ENCODE data around the gene RHOBTB3.

Gene RHOBTB3

DNA sequence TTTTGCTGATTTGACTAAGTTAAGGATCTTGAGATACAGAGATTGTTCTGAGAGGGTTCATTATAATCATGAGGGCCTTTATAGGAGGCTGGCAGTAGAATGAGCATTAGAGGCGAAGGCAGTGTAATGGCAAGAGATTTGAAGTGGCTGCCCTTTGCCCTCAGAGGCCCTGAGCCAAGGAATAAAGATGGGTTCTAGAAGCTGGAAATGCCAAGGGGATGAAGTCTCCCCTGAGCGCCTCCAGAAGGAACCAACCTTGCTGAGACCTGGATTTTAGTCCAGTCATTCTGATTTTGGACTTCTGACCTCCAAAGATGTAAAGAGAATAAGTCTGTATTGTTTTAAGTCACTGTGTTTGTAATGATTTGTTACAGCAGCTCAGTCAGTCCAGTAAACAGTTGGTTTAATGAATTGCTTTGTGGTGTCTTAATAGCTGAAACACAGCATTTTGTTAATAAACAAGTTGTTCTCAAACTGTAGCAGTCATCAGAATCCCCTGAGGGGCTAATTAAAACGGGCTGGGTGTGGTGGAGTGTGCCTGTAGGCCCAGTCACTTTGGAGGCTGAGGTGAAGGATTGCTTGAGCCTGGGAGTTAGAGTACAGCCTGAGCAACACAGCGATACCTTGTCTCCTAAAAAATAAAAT is 68.2 kb downstream of the RHOBTB3 start:
- no peak for DNase-seq (ENCODE audit: extremely low read depth, low read depth)

DNA sequence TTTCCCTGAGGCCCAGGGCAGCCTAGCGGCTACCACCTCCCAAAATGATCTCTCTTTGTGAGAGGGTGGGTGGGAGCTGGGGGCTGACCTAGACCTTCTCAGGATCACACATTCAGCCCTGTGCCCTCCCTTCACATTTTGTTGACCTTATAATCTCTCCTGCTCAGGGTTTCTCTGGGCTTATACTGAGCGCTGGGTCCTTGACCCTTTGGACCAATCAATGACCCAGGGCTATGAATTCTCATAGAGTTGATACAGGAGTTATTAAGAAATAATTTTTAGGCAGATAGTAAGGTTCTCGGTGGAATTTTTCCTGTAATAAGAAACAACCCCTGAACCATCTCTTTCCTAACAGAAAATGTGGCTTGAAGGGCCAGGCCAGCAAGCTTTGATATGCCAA is 69.4 kb downstream of the RHOBTB3 start:
- DNase-seq (ENCODE audit: extremely low read depth, low read depth) = no peak
- TF ChIP-seq, protein P1, sequence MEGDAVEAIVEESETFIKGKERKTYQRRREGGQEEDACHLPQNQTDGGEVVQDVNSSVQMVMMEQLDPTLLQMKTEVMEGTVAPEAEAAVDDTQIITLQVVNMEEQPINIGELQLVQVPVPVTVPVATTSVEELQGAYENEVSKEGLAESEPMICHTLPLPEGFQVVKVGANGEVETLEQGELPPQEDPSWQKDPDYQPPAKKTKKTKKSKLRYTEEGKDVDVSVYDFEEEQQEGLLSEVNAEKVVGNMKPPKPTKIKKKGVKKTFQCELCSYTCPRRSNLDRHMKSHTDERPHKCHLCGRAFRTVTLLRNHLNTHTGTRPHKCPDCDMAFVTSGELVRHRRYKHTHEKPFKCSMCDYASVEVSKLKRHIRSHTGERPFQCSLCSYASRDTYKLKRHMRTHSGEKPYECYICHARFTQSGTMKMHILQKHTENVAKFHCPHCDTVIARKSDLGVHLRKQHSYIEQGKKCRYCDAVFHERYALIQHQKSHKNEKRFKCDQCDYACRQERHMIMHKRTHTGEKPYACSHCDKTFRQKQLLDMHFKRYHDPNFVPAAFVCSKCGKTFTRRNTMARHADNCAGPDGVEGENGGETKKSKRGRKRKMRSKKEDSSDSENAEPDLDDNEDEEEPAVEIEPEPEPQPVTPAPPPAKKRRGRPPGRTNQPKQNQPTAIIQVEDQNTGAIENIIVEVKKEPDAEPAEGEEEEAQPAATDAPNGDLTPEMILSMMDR (IDR thresholded peaks at IDR 0.05; ENCODE audit: low read depth, low read length) = no peak

More for the DNA sequence above, 68.2 kb downstream of the RHOBTB3 start:
- TF ChIP-seq, protein P1 (IDR thresholded peaks at IDR 0.05; ENCODE audit: low read depth, low read length) = no peak

DNA sequence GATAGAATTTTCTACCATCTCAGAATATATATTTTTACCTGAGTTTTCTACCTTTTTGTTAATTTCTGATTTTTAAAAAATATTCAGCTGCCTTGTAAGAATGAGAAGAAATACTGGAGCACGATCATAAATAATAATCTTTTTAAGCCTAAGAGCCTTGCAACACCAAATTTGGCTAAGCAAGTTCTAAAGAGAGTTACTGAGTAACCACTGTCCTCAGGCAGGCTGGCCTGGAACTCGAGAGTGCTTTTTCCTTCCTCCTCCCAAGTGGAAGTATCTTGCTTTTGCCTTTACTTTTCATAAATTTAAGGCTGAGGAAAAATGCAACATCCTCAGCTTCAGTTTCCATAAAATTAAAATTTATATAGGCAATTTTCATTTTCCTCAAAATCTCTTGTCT is 70.4 kb downstream of the RHOBTB3 start:
- DNase-seq (ENCODE audit: extremely low read depth, low read depth) = no peak
- TF ChIP-seq, protein P1 (IDR thresholded peaks at IDR 0.05; ENCODE audit: low read depth, low read length) = no peak

DNA sequence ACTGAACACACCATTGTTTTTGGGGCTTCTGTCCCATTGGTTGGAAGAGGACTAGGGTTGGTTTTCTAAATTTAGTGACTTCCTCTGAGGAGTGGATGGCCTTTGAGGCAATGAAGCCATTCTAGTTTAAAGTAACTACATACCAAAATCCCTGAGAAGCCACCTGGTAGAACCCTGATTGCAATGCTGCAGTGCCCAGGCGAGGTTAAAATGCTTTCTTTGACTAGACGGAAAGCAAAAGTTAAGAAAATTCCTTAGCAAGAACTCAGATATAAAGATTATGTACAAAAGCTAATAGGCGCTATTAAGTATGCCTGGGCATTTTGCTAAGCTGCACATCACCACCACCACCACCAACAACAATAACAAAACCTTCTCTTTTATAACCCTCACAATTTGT is 70.8 kb downstream of the RHOBTB3 start:
- TF ChIP-seq, protein P1 (IDR thresholded peaks at IDR 0.05; ENCODE audit: low read depth, low read length) = no peak
- DNase-seq (ENCODE audit: extremely low read depth, low read depth) = no peak

DNA sequence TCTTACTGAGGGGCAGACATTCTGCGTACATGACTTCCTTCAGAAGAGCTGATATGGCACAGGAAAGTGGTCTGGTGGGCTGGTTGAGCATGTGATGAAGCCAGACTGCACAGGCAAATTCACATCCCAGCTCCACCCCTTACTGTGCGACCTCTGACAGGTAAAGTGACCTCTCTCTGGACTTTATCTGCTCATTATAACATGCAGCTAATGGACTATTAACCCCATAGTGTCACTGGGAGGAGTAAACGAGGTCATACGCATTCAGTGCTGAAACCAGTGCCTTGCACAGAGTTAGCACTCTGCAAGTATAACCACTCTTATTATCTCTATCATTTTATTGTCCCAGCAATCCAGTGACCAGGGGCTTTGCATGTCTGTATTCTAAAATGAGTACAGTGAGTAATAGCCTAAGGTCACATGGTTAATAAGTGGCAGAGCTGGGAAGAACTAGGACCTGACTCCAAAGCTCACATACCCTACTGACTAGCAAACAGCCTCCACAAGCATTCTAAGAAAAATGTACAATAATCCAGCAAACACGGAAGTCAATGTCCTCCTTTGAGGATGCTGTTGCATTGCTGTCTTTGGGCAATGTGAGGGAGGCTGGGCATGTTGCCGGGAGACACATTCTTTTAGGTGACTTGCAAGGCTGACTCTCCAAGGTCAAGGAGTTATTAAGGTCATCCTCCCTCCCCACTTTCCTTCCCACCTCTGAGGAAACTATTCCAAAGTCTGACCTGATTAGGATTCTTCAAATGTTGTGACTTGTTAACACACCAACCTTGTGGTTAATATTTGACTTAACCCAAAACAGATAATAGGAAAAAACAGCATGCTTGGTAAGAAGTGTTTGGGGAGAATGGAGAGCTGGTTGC is 72.4 kb downstream of the RHOBTB3 start:
- TF ChIP-seq, protein P1 (IDR thresholded peaks at IDR 0.05; ENCODE audit: low read depth, low read length) = no peak
- DNase-seq (ENCODE audit: extremely low read depth, low read depth) = no peak

DNA sequence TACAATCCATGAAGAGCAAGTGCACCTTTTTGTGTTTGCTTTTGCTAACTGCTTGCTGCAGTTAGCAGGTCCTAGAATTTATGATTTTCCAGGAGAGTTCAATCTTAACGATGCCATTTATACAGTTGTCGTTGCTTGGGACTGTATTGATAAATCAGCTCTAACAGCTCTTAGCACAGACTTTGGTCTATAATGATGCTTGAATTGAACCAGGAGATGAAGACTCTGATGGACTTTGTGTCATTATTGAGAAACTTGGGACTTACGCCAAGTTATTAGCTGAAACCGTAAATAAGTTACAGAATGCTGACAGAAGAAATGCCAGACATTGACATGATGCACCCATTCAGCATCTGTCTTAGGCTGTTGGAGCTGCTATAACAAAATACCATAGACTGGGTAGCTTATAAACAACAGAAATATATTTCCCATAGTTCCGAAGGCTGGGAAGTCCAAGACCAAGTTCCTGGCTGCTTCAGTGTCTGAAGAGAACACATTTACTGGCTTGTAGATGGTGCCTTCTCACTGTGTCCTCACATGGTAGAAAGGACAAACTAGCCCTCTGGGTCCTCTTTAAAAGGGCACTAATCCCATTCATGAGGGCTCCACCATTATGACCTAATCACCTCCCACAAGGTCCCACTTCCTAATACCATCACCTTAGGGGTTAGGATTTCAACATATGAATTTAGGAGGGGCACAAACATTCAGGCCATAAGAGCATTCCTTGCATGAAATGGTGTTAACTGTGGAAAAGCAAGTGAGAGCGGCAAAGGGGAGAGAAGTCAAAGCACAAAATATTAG is 73.8 kb downstream of the RHOBTB3 start:
- no peak for DNase-seq (ENCODE audit: extremely low read depth, low read depth)
- TF ChIP-seq, protein P1 (IDR thresholded peaks at IDR 0.05; ENCODE audit: low read depth, low read length) = no peak
